ENCODE measurements around the gene PPARG. TPM values are rescaled to one million over a fixed set of nuclear protein-coding genes. Genes with fewer than 3 reads are reported as not detected.

The PPARG gene
- total and polyA plus RNA-seq, 2 donors (not counting 3 experiments of a cell fraction or from before 2014, with no cell fraction given), result 0.15 to 1.3 TPM

- Histone ChIP-seq H3K4me2 (ENCODE audit: insufficient read depth, low read length) (no peak overlapping the region), H3K36me3 (ENCODE audit: control insufficient read depth in 2 of 2, extremely low read depth in 1 of 2, insufficient read depth in 2 of 2, low read length in 2 of 2) (no peaks in the 10 kb centered on the region), H4K20me1 (replicated peaks; ENCODE audit: control insufficient read depth, extremely low read depth, insufficient read depth, low read length) (no peaks in the 10 kb centered on the region), H3K4me1 (ENCODE audit: control insufficient read depth, extremely low read depth, insufficient read depth, low read length) (peaks cover 7% of the 10 kb centered on the region), H3K9me1 (replicated peaks; ENCODE audit: control insufficient read depth, extremely low read depth, insufficient read depth, low read length) (no peaks in the 10 kb centered on the region), H3K79me2 (ENCODE audit: control insufficient read depth, insufficient read depth, low read length) (no peaks in the 10 kb centered on the region), H3K27ac (ENCODE audit: insufficient read depth, low read depth, low read length) (no peak overlapping the region), H2AFZ (ENCODE audit: low read depth, low read length) (no peak overlapping the region), H3K9me3 (replicated peaks; ENCODE audit: control insufficient read depth, insufficient read depth, low read length) (no peaks in the 10 kb centered on the region), H3K9ac (replicated peaks; ENCODE audit: extremely low read depth, insufficient read depth, low read length) (no peak overlapping the region), H3K27me3 (ENCODE audit: control insufficient read depth in 2 of 2, insufficient read depth in 2 of 2, low read length in 2 of 2) (peaks cover 5 to 25% of the 10 kb centered on the region in 2 experiments), H3K4me3 (replicated peaks in 1 of 3; ENCODE audit: insufficient read depth in 1 of 3, low read depth in 1 of 3, low read length in 3 of 3) (no peak overlapping the region)
- ChIA-PET CTCF (interaction anchor here (1.1 to 1.2 kb wide), 2 partner anchors 12 to 19 kb away, joined by 3 to 4 read pairs; no protein-coding TSS in a partner anchor), POLR2A (no interaction called here)
- dilution Hi-C loops (cut with MboI; ENCODE audit: extremely low pct_ligation_motif_present, low sequenced_read_pairs), result no loop called here
- intact Hi-C loops (cut with micrococcal nuclease), result no loop called here
- BruUV-seq (replicated peaks), result no TSS peak
- no peak for FAIRE-seq
- no peak for TF ChIP-seq MAX (IDR thresholded peaks at IDR 0.05; ENCODE audit: insufficient read depth, insufficient read length)
- TF ChIP-seq FOS (IDR thresholded peaks at IDR 0.05; ENCODE audit: borderline replicate concordance, insufficient read depth, low read length), result no peak
- TF ChIP-seq POLR2A (IDR thresholded peaks at IDR 0.05; ENCODE audit: low read depth, low read length), result no peak
- TF ChIP-seq POLR2AphosphoS5 (IDR thresholded peaks at IDR 0.05; ENCODE audit: insufficient read depth, low read depth, low read length), result no peak
- no peak for TF ChIP-seq MYC (IDR thresholded peaks at IDR 0.05; ENCODE audit: low read depth, low read length)
- TF ChIP-seq CTCF (IDR thresholded peaks at IDR 0.05; ENCODE audit: extremely low read depth in 1 of 2, insufficient read depth in 1 of 2, low read depth in 1 of 2, low read length in 2 of 2), result no peak
- no peak for TF ChIP-seq EZH2 (IDR thresholded peaks at IDR 0.05; ENCODE audit: borderline replicate concordance, low read depth, low read length, severe bottlenecking)
- TF ChIP-seq GATA2 (IDR thresholded peaks at IDR 0.05; ENCODE audit: insufficient read depth, insufficient read length, low read depth, low read length), result no peak
- no peak for TF ChIP-seq JUN (IDR thresholded peaks at IDR 0.05; ENCODE audit: borderline replicate concordance, insufficient read depth, insufficient read length, low read depth)
- DNase-seq (ENCODE audit: low read depth, low spot score), result no peak
These were observed 137.1 kb downstream of the PPARG start for GRCh38 chr3:12425850-12426579.

Data from endothelial cell of umbilical vein (primary cell).